Mucosa of rectum (tissue), 2 donors: ENCODE results near the gene OR1F1.

ENCODE experiments used
- H3K27ac ChIP-seq, 2 donors: one replicate each; pipeline ENCODE4 v1.7.0; 2013; ENCODE audit warnings: inconsistent platforms in 2 of 2, low read depth in 2 of 2, low read length in 2 of 2
- H3K27me3 ChIP-seq, 2 donors: one replicate each; pipeline ENCODE4 v1.7.0; 2013; ENCODE audit warnings: low read length in 2 of 2; ENCODE audit not compliant: control insufficient read depth in 2 of 2, insufficient read depth in 2 of 2
- H3K36me3 ChIP-seq, 2 donors: one replicate each; pipeline ENCODE4 v1.7.0; 2013; ENCODE audit warnings: low read length in 2 of 2; ENCODE audit not compliant: control insufficient read depth in 2 of 2, insufficient read depth in 2 of 2
- H3K4me1 ChIP-seq, 2 donors: one replicate each; pipeline ENCODE4 v1.7.0; 2013; ENCODE audit warnings: low read length in 2 of 2, mild to moderate bottlenecking in 1 of 2; ENCODE audit not compliant: control insufficient read depth in 2 of 2, insufficient read depth in 2 of 2
- H3K4me3 ChIP-seq, 2 donors: one replicate each; pipeline ENCODE4 v1.7.0; 2013; ENCODE audit warnings: low read length in 2 of 2
- H3K9ac ChIP-seq, 2 donors: one replicate each; pipeline ENCODE4 v1.7.0; 2013; ENCODE audit warnings: low read length in 2 of 2, low read depth in 1 of 2, mild to moderate bottlenecking in 1 of 2
- H3K9me3 ChIP-seq, 2 donors: one replicate each; pipeline ENCODE4 v1.7.0; 2013; ENCODE audit warnings: low read length in 2 of 2; ENCODE audit not compliant: control insufficient read depth in 2 of 2
- donor health status: healthy.
- donor health status: Normal muscosa, but diverticular disease.

Gene OR1F1

GRCh38 chr16:3150346-3151218 is 37.4 kb upstream of the OR1F1 start:
- Histone ChIP-seq H3K36me3 (no peaks in the 10 kb centered on the region), H3K9ac (peak overlapping the region; percentile 74 to 87), H3K4me1 (peaks cover 15% of the 10 kb centered on the region in 2 donors), H3K27me3 (no peaks in the 10 kb centered on the region), H3K9me3 (no peaks in the 10 kb centered on the region), H3K4me3 (peak overlapping the region; percentile 82 to 88), H3K27ac (peak overlapping the region; percentile 88 to 89)

DNA sequence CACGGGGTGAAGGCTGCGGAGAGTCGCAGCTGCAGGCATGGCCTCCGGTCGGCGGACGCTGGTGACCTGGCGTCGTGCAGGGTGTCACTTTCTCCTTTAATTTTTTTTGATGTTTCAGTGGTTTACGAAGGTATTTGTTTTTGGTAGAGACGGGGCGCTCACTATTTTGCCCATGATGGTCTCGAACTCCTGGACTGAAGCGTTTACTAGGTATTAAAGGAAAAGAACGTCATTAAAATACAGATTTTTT is 36.1 kb upstream of the OR1F1 start:
- no peaks in the 10 kb centered on the region for H3K9me3 ChIP-seq
- H3K27ac ChIP-seq, result no peak overlapping the region
- no peaks in the 10 kb centered on the region for H3K27me3 ChIP-seq
- H3K36me3 ChIP-seq, result no peaks in the 10 kb centered on the region
- no peak overlapping the region for H3K9ac ChIP-seq
- H3K4me1 ChIP-seq, result peaks cover 15% of the 10 kb centered on the region in 2 donors
- peak overlapping the region in 1 of 2 donors; percentile 72 for H3K4me3 ChIP-seq

GRCh38 chr16:3152277-3152990 is 35.6 kb upstream of the OR1F1 start:
- H3K27me3 ChIP-seq, result no peaks in the 10 kb centered on the region
- no peaks in the 10 kb centered on the region for H3K9me3 ChIP-seq
- peak overlapping the region; percentile 50 to 72 for H3K4me3 ChIP-seq
- no peak overlapping the region for H3K27ac ChIP-seq
- H3K4me1 ChIP-seq, result peaks cover 16% of the 10 kb centered on the region in 2 donors
- H3K36me3 ChIP-seq, result no peaks in the 10 kb centered on the region
- peak overlapping the region; percentile 3 to 36 for H3K9ac ChIP-seq

GRCh38 chr16:3152991-3153368 is 35.0 kb upstream of the OR1F1 start:
- peak overlapping the region in 1 of 2 donors; percentile 72 for H3K4me3 ChIP-seq
- no peak overlapping the region for H3K27ac ChIP-seq
- H3K4me1 ChIP-seq, result peaks cover 20 to 21% of the 10 kb centered on the region in 2 donors
- H3K9ac ChIP-seq, result no peak overlapping the region
- no peaks in the 10 kb centered on the region for H3K27me3 ChIP-seq
- no peaks in the 10 kb centered on the region for H3K36me3 ChIP-seq
- no peaks in the 10 kb centered on the region for H3K9me3 ChIP-seq

DNA sequence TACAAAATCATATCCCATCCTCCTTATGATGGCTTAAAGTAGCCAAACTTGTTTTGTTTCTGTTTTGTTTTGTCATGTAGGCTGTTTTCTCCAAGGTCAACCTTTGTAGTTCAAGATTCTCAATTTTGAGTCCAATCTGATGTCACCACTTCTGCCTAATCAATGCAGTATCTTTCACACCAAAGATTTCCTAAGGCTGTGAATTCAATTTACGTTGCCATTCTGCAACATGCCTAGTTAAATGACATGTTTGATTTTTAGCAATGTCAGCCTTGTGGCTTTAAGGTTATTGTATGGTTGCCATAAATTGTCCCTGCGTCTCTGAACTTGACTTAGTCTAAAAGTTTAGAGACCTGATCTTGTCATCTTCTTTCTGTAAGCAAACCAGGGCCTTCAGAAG is 32.8 kb upstream of the OR1F1 start:
- H3K27me3 ChIP-seq, result no peaks in the 10 kb centered on the region
- H3K27ac ChIP-seq, result no peak overlapping the region
- no peaks in the 10 kb centered on the region for H3K36me3 ChIP-seq
- no peak overlapping the region for H3K9ac ChIP-seq
- H3K9me3 ChIP-seq, result no peaks in the 10 kb centered on the region
- H3K4me3 ChIP-seq, result no peak overlapping the region
- peaks cover 19 to 20% of the 10 kb centered on the region in 2 donors for H3K4me1 ChIP-seq

- no peaks in the 10 kb centered on the region for H3K9me3 ChIP-seq
Observed at GRCh38 chr16:3155972-3156371, 32.0 kb upstream of the OR1F1 start.

DNA sequence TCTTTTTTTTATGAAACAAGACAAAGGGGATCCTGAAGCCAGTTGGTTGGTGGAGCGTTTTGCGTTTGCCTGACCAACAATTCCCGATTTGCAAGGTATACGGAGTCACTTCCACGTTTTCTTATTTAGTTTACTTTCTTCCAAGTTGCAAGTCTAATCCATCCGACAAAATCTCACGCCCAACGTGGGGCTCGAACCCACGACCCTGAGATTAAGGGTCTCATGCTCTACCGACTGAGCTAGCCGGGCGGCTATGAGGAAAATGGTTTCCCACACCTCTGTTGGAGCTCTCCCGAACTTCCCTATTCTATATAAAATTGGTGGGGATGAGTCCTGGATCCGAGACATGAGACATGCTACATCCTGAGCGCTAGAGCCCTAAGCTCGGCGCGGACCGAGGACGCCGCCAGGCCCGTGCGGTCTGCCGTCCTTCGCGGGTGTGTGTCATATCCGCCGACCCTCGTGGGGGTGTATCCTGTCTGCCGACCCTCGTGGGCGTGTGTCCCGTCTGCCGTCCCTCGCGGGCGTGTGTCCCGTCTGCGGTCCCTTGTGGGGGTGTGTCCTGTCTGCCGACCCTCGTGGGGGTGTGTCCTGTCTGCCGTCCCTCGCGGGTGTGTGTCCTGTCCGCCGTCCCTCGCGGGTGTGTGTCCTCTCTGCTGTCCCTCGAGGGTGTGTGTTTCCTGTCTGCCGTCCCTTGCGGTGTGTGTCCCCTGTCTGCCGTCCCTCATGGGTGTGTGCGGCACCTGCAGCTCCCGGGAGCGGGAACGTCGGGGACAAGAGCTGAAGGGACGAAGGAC is 30.6 kb upstream of the OR1F1 start:
- Histone ChIP-seq H3K27me3 (no peaks in the 10 kb centered on the region), H3K36me3 (no peaks in the 10 kb centered on the region), H3K27ac (peak overlapping the region; percentile 80 to 85), H3K9ac (peak overlapping the region; percentile 85 to 92), H3K4me1 (peaks cover 15 to 17% of the 10 kb centered on the region in 2 donors), H3K4me3 (peak overlapping the region; percentile 59 to 73), H3K9me3 (no peaks in the 10 kb centered on the region)

More at GRCh38 chr16:3155972-3156371, 32.0 kb upstream of the OR1F1 start:
- Histone ChIP-seq H3K36me3 (no peaks in the 10 kb centered on the region), H3K9ac (no peak overlapping the region), H3K4me3 (no peak overlapping the region), H3K27ac (no peak overlapping the region), H3K27me3 (no peaks in the 10 kb centered on the region), H3K4me1 (peaks cover 15 to 18% of the 10 kb centered on the region in 2 donors)

GRCh38 chr16:3158026-3158509 is 29.9 kb upstream of the OR1F1 start:
- no peaks in the 10 kb centered on the region for H3K36me3 ChIP-seq
- H3K9me3 ChIP-seq, result no peaks in the 10 kb centered on the region
- H3K27ac ChIP-seq, result peak overlapping the region; percentile 80 to 85
- H3K4me1 ChIP-seq, result peaks cover 15 to 17% of the 10 kb centered on the region in 2 donors
- H3K27me3 ChIP-seq, result no peaks in the 10 kb centered on the region
- peak overlapping the region; percentile 85 to 92 for H3K9ac ChIP-seq
- H3K4me3 ChIP-seq, result peak overlapping the region; percentile 59 to 73

GRCh38 chr16:3158510-3159314 is 29.3 kb upstream of the OR1F1 start:
- Histone ChIP-seq H3K4me3 (peak overlapping the region; percentile 59 to 73), H3K9me3 (no peaks in the 10 kb centered on the region), H3K27ac (peak overlapping the region; percentile 80 to 86), H3K9ac (peak overlapping the region; percentile 85 to 92), H3K27me3 (no peaks in the 10 kb centered on the region), H3K36me3 (no peaks in the 10 kb centered on the region), H3K4me1 (peaks cover 15 to 17% of the 10 kb centered on the region in 2 donors)
